Nephron (organoid): ENCODE measurements around the gene FXR2.

ENCODE experiments used
- H3K27ac Mint-ChIP-seq, 3 experiments: 2 replicates each; pipeline ENCODE4 v1.8.0; 2020; ENCODE audit warnings: mixed read lengths in 3 of 3, mild to moderate bottlenecking in 2 of 3, moderate library complexity in 1 of 3
- H3K27me3 Mint-ChIP-seq: 2 replicates; pipeline ENCODE4 v1.8.0; 2021; ENCODE audit warnings: low read depth, mild to moderate bottlenecking, moderate library complexity, mixed read lengths
- H3K36me3 Mint-ChIP-seq: 2 replicates; pipeline ENCODE4 v1.8.0; 2020; ENCODE audit warnings: low read depth, mixed read lengths
- H3K4me1 Mint-ChIP-seq: 2 replicates; pipeline ENCODE4 v1.8.0; 2020; ENCODE audit warnings: mixed read lengths
- H3K4me3 Mint-ChIP-seq, 3 experiments: 2 replicates each; pipeline ENCODE4 v1.8.0; 2020; ENCODE audit warnings: mild to moderate bottlenecking in 3 of 3, mixed read lengths in 3 of 3, moderate library complexity in 2 of 3
- H3K9me3 Mint-ChIP-seq: 2 replicates; pipeline ENCODE4 v1.8.0; 2020; ENCODE audit warnings: mixed read lengths
- TF ChIP-seq, protein P1 (sequence below), 3 experiments: fragments of 200-600 bp; sonication (generic); IDR thresholded peaks; one replicate each; pipeline ENCODE4 v1.5.0; 2021; ENCODE audit warnings: antibody characterized with exemption in 3 of 3; ENCODE audit not compliant: unreplicated experiment in 3 of 3

FXR2 gene

GRCh38 chr17:7573324-7574080 lies 41.2 kb downstream of the FXR2 start:
- TF ChIP-seq, protein P1, sequence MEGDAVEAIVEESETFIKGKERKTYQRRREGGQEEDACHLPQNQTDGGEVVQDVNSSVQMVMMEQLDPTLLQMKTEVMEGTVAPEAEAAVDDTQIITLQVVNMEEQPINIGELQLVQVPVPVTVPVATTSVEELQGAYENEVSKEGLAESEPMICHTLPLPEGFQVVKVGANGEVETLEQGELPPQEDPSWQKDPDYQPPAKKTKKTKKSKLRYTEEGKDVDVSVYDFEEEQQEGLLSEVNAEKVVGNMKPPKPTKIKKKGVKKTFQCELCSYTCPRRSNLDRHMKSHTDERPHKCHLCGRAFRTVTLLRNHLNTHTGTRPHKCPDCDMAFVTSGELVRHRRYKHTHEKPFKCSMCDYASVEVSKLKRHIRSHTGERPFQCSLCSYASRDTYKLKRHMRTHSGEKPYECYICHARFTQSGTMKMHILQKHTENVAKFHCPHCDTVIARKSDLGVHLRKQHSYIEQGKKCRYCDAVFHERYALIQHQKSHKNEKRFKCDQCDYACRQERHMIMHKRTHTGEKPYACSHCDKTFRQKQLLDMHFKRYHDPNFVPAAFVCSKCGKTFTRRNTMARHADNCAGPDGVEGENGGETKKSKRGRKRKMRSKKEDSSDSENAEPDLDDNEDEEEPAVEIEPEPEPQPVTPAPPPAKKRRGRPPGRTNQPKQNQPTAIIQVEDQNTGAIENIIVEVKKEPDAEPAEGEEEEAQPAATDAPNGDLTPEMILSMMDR (IDR thresholded peaks at IDR 0.05; ENCODE audit: unreplicated experiment in 3 of 3): no peak
- H3K27ac Mint-ChIP-seq: peak overlapping the region; percentile 99
- H3K9me3 Mint-ChIP-seq: peaks cover 2% of the 10 kb centered on the region
- peak overlapping the region; percentile 94 to 99 (median 97) for H3K4me3 Mint-ChIP-seq
- H3K4me1 Mint-ChIP-seq: peaks cover 49% of the 10 kb centered on the region
- peaks cover 90% of the 10 kb centered on the region for H3K36me3 Mint-ChIP-seq
- H3K27me3 Mint-ChIP-seq: no peaks in the 10 kb centered on the region

DNA sequence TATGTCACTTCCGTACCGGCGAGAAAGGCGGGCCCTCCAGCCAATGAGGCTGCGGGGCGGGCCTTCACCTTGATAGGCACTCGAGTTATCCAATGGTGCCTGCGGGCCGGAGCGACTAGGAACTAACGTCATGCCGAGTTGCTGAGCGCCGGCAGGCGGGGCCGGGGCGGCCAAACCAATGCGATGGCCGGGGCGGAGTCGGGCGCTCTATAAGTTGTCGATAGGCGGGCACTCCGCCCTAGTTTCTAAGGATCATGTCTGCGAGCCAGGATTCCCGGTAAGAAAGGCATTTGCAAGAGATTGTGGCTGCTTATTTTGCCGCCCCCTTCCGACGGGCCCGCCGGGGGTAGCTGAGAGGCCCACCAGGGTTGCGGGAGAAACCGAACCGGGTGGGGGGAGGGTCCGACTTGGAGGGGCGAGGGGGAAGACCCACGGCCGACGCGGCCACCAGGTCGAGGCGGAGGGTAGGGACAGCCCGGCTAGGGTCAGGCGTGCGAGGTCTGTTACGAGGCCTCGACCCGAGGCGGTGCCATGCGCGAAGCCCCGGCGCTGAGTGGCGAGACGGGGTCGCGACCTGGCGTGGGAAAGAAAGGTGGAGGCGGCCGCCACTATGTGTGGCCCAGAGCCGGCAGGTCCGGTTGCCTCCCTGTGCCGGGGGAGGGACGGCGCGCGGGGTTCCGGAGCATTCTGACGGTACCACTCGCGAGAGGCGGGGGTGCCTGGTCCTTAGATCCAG lies 41.9 kb downstream of the FXR2 start:
- H3K4me3 Mint-ChIP-seq: peak overlapping the region; percentile 94 to 99 (median 97)
- peaks cover 2% of the 10 kb centered on the region for H3K9me3 Mint-ChIP-seq
- H3K36me3 Mint-ChIP-seq: peaks cover 85% of the 10 kb centered on the region
- no peaks in the 10 kb centered on the region for H3K27me3 Mint-ChIP-seq
- H3K27ac Mint-ChIP-seq: peak overlapping the region; percentile 99
- peaks cover 45% of the 10 kb centered on the region for H3K4me1 Mint-ChIP-seq
- TF ChIP-seq, protein P1 (IDR thresholded peaks at IDR 0.05; ENCODE audit: unreplicated experiment in 3 of 3): no peak

- H3K27me3 Mint-ChIP-seq: no peaks in the 10 kb centered on the region
- H3K4me1 Mint-ChIP-seq: peaks cover 43% of the 10 kb centered on the region
- TF ChIP-seq, protein P1 (IDR thresholded peaks at IDR 0.05; ENCODE audit: unreplicated experiment in 3 of 3): no peak
- peaks cover 84% of the 10 kb centered on the region for H3K36me3 Mint-ChIP-seq
- peak overlapping the region; percentile 94 to 99 (median 97) for H3K4me3 Mint-ChIP-seq
- peaks cover 2% of the 10 kb centered on the region for H3K9me3 Mint-ChIP-seq
- peak overlapping the region; percentile 87 to 99 (median 99) for H3K27ac Mint-ChIP-seq
These were observed 42.4 kb downstream of the FXR2 start for GRCh38 chr17:7572338-7572587.

GRCh38 chr17:7570351-7570750 lies 44.3 kb downstream of the FXR2 start:
- TF ChIP-seq, protein P1 (IDR thresholded peaks at IDR 0.05; ENCODE audit: unreplicated experiment in 3 of 3): no peak
- H3K27ac Mint-ChIP-seq: no peak overlapping the region
- H3K4me3 Mint-ChIP-seq: peak overlapping the region in 2 of 3 experiments; percentile 42 to 74
- H3K9me3 Mint-ChIP-seq: peaks cover 2% of the 10 kb centered on the region
- no peaks in the 10 kb centered on the region for H3K27me3 Mint-ChIP-seq
- H3K4me1 Mint-ChIP-seq: peaks cover 29% of the 10 kb centered on the region
- H3K36me3 Mint-ChIP-seq: peaks cover 78% of the 10 kb centered on the region

GRCh38 chr17:7569571-7569970 lies 45.1 kb downstream of the FXR2 start:
- Mint-ChIP-seq H3K4me3 (no peak overlapping the region), H3K9me3 (peaks cover 2% of the 10 kb centered on the region), H3K4me1 (peaks cover 21% of the 10 kb centered on the region), H3K27ac (peak overlapping the region in 1 of 3 experiments; percentile 5), H3K36me3 (peaks cover 77% of the 10 kb centered on the region), H3K27me3 (no peaks in the 10 kb centered on the region)
- TF ChIP-seq, protein P1 (IDR thresholded peaks at IDR 0.05; ENCODE audit: unreplicated experiment in 3 of 3): no peak
